CD14-positive monocyte (primary cell): ENCODE measurements around the gene COG7. TPM values are rescaled to one million over a fixed set of nuclear protein-coding genes. Genes with fewer than 3 reads are reported as not detected.

Experiments used
- DNase-seq, 3 donors: peaks; one replicate each; pipeline ENCODE4 v3.0.0-alpha.2; 2011 to 2022
- H2AFZ ChIP-seq: 2 replicates; pipeline ENCODE4 v1.6.0; 2012; ENCODE audit warnings: mild to moderate bottlenecking, low read depth, low read length, inconsistent platforms; ENCODE audit not compliant: insufficient read depth, poor library complexity, severe bottlenecking
- H3K27ac ChIP-seq, 2 donors: 1 replicate in 1 of 2; 2 replicates in 1 of 2; pipeline ENCODE4 v1.5.1; 2012 to 2013; ENCODE audit warnings: low read length in 2 of 2, control low read depth in 1 of 2, inconsistent platforms in 1 of 2, low read depth in 1 of 2, mild to moderate bottlenecking in 1 of 2
- H3K27me3 ChIP-seq, 2 donors: one replicate each; pipeline versions ENCODE4 v1.6.0 to v1.6.1; 2011 to 2013; ENCODE audit warnings: low read length in 2 of 2; ENCODE audit not compliant: control insufficient read depth in 2 of 2, insufficient read depth in 2 of 2
- H3K36me3 ChIP-seq, 2 donors: replicated peaks in 1 of 2; 1 replicate in 1 of 2; 2 replicates in 1 of 2; pipeline versions ENCODE4 v1.5.1 to v1.6.1; 2012 to 2013; ENCODE audit warnings: low read length in 2 of 2, control low read depth in 1 of 2, inconsistent platforms in 1 of 2, mild to moderate bottlenecking in 1 of 2; ENCODE audit not compliant: insufficient read depth in 2 of 2, control insufficient read depth in 1 of 2
- H3K4me1 ChIP-seq, 2 donors: 1 replicate in 1 of 2; 2 replicates in 1 of 2; pipeline versions ENCODE4 v1.5.1 to v1.6.1; 2012 to 2013; ENCODE audit warnings: low read length in 2 of 2, control low read depth in 1 of 2, inconsistent platforms in 1 of 2, mild to moderate bottlenecking in 1 of 2, moderate library complexity in 1 of 2; ENCODE audit not compliant: insufficient read depth in 2 of 2, control insufficient read depth in 1 of 2
- H3K4me2 ChIP-seq: replicated peaks from 2 replicates; pipeline ENCODE3; 2012; ENCODE audit warnings: low read length, moderate library complexity, mild to moderate bottlenecking; ENCODE audit not compliant: poor library complexity, severe bottlenecking; ENCODE audit errors: extremely low read depth
- H3K4me3 ChIP-seq, 3 experiments: fragments of 200-600 bp in 1 of 3; sonication (generic) in 1 of 3; replicated peaks in 1 of 3; 1 replicate in 2 of 3; 2 replicates in 1 of 3; pipeline ENCODE4 v1.5.1; 2011 to 2013; ENCODE audit warnings: low read length in 3 of 3, mild to moderate bottlenecking in 3 of 3, control low read depth in 2 of 3, low read depth in 2 of 3, inconsistent platforms in 1 of 3, moderate library complexity in 1 of 3
- H3K79me2 ChIP-seq: 2 replicates; pipeline ENCODE4 v1.6.0; 2012; ENCODE audit warnings: mild to moderate bottlenecking, control low read depth, inconsistent platforms, low read length, moderate library complexity; ENCODE audit not compliant: insufficient read depth
- H3K9ac ChIP-seq: 2 replicates; pipeline ENCODE4 v1.6.0; 2017; ENCODE audit warnings: low read length, mild to moderate bottlenecking; ENCODE audit not compliant: insufficient read depth, poor library complexity, severe bottlenecking
- H3K9me3 ChIP-seq, 2 donors: replicated peaks in 1 of 2; 1 replicate in 1 of 2; 2 replicates in 1 of 2; pipeline versions ENCODE4 v1.5.1 to v1.6.1; 2012 to 2013; ENCODE audit warnings: low read length in 2 of 2, control low read depth in 1 of 2; ENCODE audit not compliant: control insufficient read depth in 1 of 2, insufficient read depth in 1 of 2
- H4K20me1 ChIP-seq: 2 replicates; pipeline ENCODE4 v1.6.0; 2012; ENCODE audit warnings: mild to moderate bottlenecking, low read length, control low read depth, moderate library complexity; ENCODE audit not compliant: insufficient read depth
- H3K27ac Mint-ChIP-seq, 7 donors: one replicate each; pipeline ENCODE4 v1.8.0; 2020; ENCODE audit warnings: mild to moderate bottlenecking in 7 of 7, mixed read lengths in 7 of 7, moderate library complexity in 6 of 7, inconsistent platforms in 2 of 7
- H3K27me3 Mint-ChIP-seq, 3 donors: one replicate each; pipeline ENCODE4 v1.8.0; 2021 to 2022; ENCODE audit warnings: low read depth in 3 of 3, mild to moderate bottlenecking in 3 of 3, mixed read lengths in 3 of 3, moderate library complexity in 3 of 3, inconsistent platforms in 1 of 3
- H3K36me3 Mint-ChIP-seq, 2 donors: one replicate each; pipeline ENCODE4 v1.8.0; 2020; ENCODE audit warnings: mixed read lengths in 2 of 2, inconsistent platforms in 1 of 2, mild to moderate bottlenecking in 1 of 2
- H3K4me1 Mint-ChIP-seq: one replicate; pipeline ENCODE4 v1.8.0; 2020; ENCODE audit warnings: mild to moderate bottlenecking, mixed read lengths
- H3K4me3 Mint-ChIP-seq, 2 donors: one replicate each; pipeline ENCODE4 v1.8.0; 2020; ENCODE audit warnings: mild to moderate bottlenecking in 2 of 2, mixed read lengths in 2 of 2, moderate library complexity in 1 of 2
- H3K9me3 Mint-ChIP-seq, 7 donors: one replicate each; pipeline ENCODE4 v1.8.0; 2020 to 2022; ENCODE audit warnings: mixed read lengths in 7 of 7, mild to moderate bottlenecking in 6 of 7, moderate library complexity in 6 of 7, inconsistent platforms in 2 of 7
- WGBS: methylation state at CpG from one replicate; pipeline ENCODE4 v1.1.5; 2013; ENCODE audit warnings: missing lambda C conversion rate; ENCODE audit not compliant: insufficient coverage; 5-methylcytosine and 5-hydroxymethylcytosine counted together
- intact Hi-C, 2 donors: fragments of 100-400 bp; cut with micrococcal nuclease; formaldehyde crosslinking; loops; one replicate each; pipeline versions ENCODE4 v1.15.0 to v1.15.1; 2023
- polyA plus RNA-seq, 3 donors: library from polyadenylated mRNA; depleted of rRNA in 1 of 3; unstranded in 2 of 3; stranded (reverse) in 1 of 3; fragments of 300-500 nt in 2 of 3; fragments of >200 nt in 1 of 3; fragmentation: Illumina TruSeq in 2 of 3; gene quantifications; 1 replicate in 2 of 3; 2 replicates in 1 of 3; pipeline ENCODE4 v1.2.3, GENCODE V29; 2012 to 2021
- TF ChIP-seq, protein P1 (sequence below): fragments of 200-600 bp; IDR thresholded peaks from one replicate; pipeline ENCODE4 v1.8.0; 2022; ENCODE audit warnings: antibody characterized with exemption, mild to moderate bottlenecking

COG7 gene
- polyA plus RNA-seq, 3 donors, result 6.6 to 28.8 (median 8.0) TPM

DNA sequence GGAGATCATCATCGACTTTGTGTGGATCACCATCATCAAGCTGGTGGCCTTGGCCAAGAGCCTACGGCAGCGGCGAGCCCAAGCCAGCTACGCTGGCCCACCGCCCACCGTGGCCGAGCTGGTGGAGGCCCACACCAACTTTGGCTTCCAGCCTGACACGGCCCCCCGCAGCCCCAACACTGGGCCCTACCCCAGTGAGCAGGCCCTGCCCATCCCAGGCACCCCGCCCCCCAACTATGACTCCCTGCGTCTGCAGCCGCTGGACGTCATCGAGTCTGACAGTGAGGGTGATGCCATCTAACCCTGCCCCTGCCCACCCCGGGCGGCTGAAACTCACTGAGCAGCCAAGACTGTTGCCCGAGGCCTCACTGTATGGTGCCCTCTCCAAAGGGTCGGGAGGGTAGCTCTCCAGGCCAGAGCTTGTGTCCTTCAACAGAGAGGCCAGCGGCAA is 72.5 kb downstream of the COG7 start:
- Mint-ChIP-seq H3K4me3 (no peak overlapping the region), H3K36me3 (no peaks in the 10 kb centered on the region), H3K27me3 (peaks cover 0 to 5% (median 0%) of the 10 kb centered on the region in 3 donors), H3K9me3 (peaks cover 0 to 1% (median 0%) of the 10 kb centered on the region in 7 donors), H3K27ac (no peak overlapping the region), H3K4me1 (no peaks in the 10 kb centered on the region)
- no peaks in the 10 kb centered on the region for H3K36me3 ChIP-seq
- H3K4me3 ChIP-seq, result no peak overlapping the region
- intact Hi-C loops, result no loop called here
- no peaks in the 10 kb centered on the region for H4K20me1 ChIP-seq
- H3K4me2 ChIP-seq, result no peak overlapping the region
- DNase-seq, result no peak
- H3K27me3 ChIP-seq, result no peaks in the 10 kb centered on the region
- H3K79me2 ChIP-seq, result no peaks in the 10 kb centered on the region
- no peaks in the 10 kb centered on the region for H3K4me1 ChIP-seq
- no peak overlapping the region for H3K27ac ChIP-seq
- no peak overlapping the region for H3K9ac ChIP-seq
- H2AFZ ChIP-seq, result no peak overlapping the region
- no peaks in the 10 kb centered on the region for H3K9me3 ChIP-seq
- WGBS, result 96% methylated on average over 19 of the region's 20 CpGs
- TF ChIP-seq, protein P1, sequence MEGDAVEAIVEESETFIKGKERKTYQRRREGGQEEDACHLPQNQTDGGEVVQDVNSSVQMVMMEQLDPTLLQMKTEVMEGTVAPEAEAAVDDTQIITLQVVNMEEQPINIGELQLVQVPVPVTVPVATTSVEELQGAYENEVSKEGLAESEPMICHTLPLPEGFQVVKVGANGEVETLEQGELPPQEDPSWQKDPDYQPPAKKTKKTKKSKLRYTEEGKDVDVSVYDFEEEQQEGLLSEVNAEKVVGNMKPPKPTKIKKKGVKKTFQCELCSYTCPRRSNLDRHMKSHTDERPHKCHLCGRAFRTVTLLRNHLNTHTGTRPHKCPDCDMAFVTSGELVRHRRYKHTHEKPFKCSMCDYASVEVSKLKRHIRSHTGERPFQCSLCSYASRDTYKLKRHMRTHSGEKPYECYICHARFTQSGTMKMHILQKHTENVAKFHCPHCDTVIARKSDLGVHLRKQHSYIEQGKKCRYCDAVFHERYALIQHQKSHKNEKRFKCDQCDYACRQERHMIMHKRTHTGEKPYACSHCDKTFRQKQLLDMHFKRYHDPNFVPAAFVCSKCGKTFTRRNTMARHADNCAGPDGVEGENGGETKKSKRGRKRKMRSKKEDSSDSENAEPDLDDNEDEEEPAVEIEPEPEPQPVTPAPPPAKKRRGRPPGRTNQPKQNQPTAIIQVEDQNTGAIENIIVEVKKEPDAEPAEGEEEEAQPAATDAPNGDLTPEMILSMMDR, result no peak

DNA sequence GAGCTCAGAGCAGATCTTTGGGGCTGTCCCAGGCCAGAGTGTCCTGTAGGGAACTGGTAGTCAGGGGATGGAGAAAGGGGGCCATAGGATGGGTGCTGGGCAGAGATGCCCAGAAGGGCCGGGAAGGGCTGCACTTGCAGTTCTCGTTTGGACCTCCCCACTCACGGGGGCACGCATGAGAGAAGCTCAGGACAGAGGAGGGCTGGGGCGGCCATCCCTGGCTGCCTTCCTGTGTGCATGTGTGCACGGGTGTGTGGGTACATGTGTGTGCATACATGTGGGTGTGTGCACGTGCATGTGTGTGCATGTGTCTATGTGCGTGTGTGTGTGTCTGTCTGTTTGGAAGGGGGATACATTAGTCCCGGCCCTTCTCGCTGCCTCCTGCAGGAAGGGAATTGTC is 73.3 kb downstream of the COG7 start:
- no peak overlapping the region for H3K4me3 ChIP-seq
- no peak overlapping the region for H3K27ac ChIP-seq
- no peak overlapping the region for H2AFZ ChIP-seq
- H4K20me1 ChIP-seq, result no peaks in the 10 kb centered on the region
- no peaks in the 10 kb centered on the region for H3K27me3 ChIP-seq
- DNase-seq, result no peak
- intact Hi-C loops, result no loop called here
- H3K4me1 ChIP-seq, result no peaks in the 10 kb centered on the region
- H3K9me3 Mint-ChIP-seq, result peaks cover 0 to 1% (median 0%) of the 10 kb centered on the region in 7 donors
- no peak overlapping the region for H3K4me3 Mint-ChIP-seq
- TF ChIP-seq, protein P1, result no peak
- peaks cover 0 to 5% (median 0%) of the 10 kb centered on the region in 3 donors for H3K27me3 Mint-ChIP-seq
- peak overlapping the region in 1 of 7 donors; percentile 57 for H3K27ac Mint-ChIP-seq
- no peaks in the 10 kb centered on the region for H3K36me3 ChIP-seq
- no peaks in the 10 kb centered on the region for H3K4me1 Mint-ChIP-seq
- WGBS, result 89% methylated on average over 7 of the region's 10 CpGs
- H3K36me3 Mint-ChIP-seq, result no peaks in the 10 kb centered on the region
- no peaks in the 10 kb centered on the region for H3K9me3 ChIP-seq
- H3K4me2 ChIP-seq, result no peak overlapping the region
- no peak overlapping the region for H3K9ac ChIP-seq
- no peaks in the 10 kb centered on the region for H3K79me2 ChIP-seq
